ENCODE data around the gene ALDH4A1.

ALDH4A1 gene

GRCh38 chr1:18902523-18903290, at the start of gene ALDH4A1:
Gene ALDH4A1, minus strand, starts transcription at chr1:18902555. Its CDS starts 32 bp downstream, at chr1:18902523.
- peak; percentile 80 to 91 (median 90) for DNase-seq (ENCODE audit: low read depth in 3 of 3)

- DNase-seq (ENCODE audit: low read depth in 3 of 3) = peak; percentile 52 to 79 (median 77)
These were observed 49.5 kb upstream of the ALDH4A1 start for GRCh38 chr1:18951818-18952391.

GRCh38 chr1:18951416-18951815, 49.1 kb upstream of the ALDH4A1 start:
- no peak for DNase-seq (ENCODE audit: low read depth in 3 of 3)

GRCh38 chr1:18950401-18951026, 48.2 kb upstream of the ALDH4A1 start:
- no peak for DNase-seq (ENCODE audit: low read depth in 3 of 3)

GRCh38 chr1:18949686-18950400, 47.5 kb upstream of the ALDH4A1 start:
- DNase-seq (ENCODE audit: low read depth in 3 of 3) = no peak

GRCh38 chr1:18948913-18949685, 46.7 kb upstream of the ALDH4A1 start:
- no peak for DNase-seq (ENCODE audit: low read depth in 3 of 3)

GRCh38 chr1:18948048-18948912, 45.9 kb upstream of the ALDH4A1 start:
- DNase-seq (ENCODE audit: low read depth in 3 of 3) = peak in 1 of 3 experiments; percentile 51

- no peak for DNase-seq (ENCODE audit: low read depth in 3 of 3)
These were observed 45.2 kb upstream of the ALDH4A1 start for GRCh38 chr1:18947570-18947969.

- no peak for DNase-seq (ENCODE audit: low read depth in 3 of 3)
These were observed 44.4 kb upstream of the ALDH4A1 start for GRCh38 chr1:18946550-18947381.

- DNase-seq (ENCODE audit: low read depth in 3 of 3) = no peak
These were observed 43.1 kb upstream of the ALDH4A1 start for GRCh38 chr1:18945401-18945849.

- no peak for DNase-seq (ENCODE audit: low read depth in 3 of 3)
These were observed 42.5 kb upstream of the ALDH4A1 start for GRCh38 chr1:18944810-18945209.

- no peak for DNase-seq (ENCODE audit: low read depth in 3 of 3)
These were observed 41.7 kb upstream of the ALDH4A1 start for GRCh38 chr1:18943914-18944572.

GRCh38 chr1:18943162-18943561, 40.8 kb upstream of the ALDH4A1 start:
- DNase-seq (ENCODE audit: low read depth in 3 of 3) = no peak

- no peak for DNase-seq (ENCODE audit: low read depth in 3 of 3)
These were observed 40.0 kb upstream of the ALDH4A1 start for GRCh38 chr1:18942340-18942739.

- no peak for DNase-seq (ENCODE audit: low read depth in 3 of 3)
These were observed 39.1 kb upstream of the ALDH4A1 start for GRCh38 chr1:18941221-18942141.

- DNase-seq (ENCODE audit: low read depth in 3 of 3) = no peak
These were observed 38.1 kb upstream of the ALDH4A1 start for GRCh38 chr1:18940303-18941020.

Measured in stimulated activated CD4-positive, alpha-beta T cell treated with anti-CD3 and anti-CD28 coated beads, TNF-alpha, amount 100 ng/mL, for 24 hours (primary cell).